DND-41 (cell line): Measurements from ENCODE around the gene IQSEC1.

ENCODE experiments used
- CTCF ChIP-seq: IDR thresholded peaks from 2 replicates; pipeline ENCODE4 v1.5.1; 2012; ENCODE audit warnings: borderline replicate concordance, low read length, moderate library complexity, mild to moderate bottlenecking; ENCODE audit not compliant: poor library complexity, severe bottlenecking; ENCODE audit errors: extremely low read depth
- EZH2 ChIP-seq: IDR thresholded peaks from 3 replicates; pipeline ENCODE4 v1.6.1; 2012; ENCODE audit warnings: borderline replicate concordance, low read depth, mild to moderate bottlenecking, moderate library complexity, low read length, inconsistent platforms; ENCODE audit not compliant: severe bottlenecking

DNA sequence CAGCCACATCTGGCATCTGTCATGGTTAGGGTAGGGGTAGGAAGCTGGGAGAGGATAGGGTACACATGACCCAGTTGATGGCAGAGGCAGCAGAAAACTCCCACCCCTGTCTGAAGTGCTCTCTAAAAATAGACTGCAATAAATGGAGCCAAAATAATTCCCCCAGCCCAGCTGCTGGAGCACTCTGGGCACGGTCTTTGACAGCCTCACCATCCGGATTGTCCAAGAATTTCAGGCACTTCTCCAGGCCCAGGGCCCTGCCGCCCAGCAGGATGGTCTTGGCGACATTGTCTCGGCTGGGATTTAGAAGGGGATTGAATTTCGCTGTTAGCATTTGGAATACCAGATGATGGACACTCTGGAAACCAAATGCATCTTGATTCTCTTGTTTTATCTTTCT is 103.7 kb downstream of the IQSEC1 start:
- no peak for TF ChIP-seq CTCF
- no peak for TF ChIP-seq EZH2
